Measurements from ENCODE around the gene CUL4B. TPM values are rescaled to one million over a fixed set of nuclear protein-coding genes. Genes with fewer than 3 reads are reported as not detected.
A peak's percentile ranks its signal among the peaks of the same experiment; 100 is the strongest.

The CUL4B gene
- polyA plus RNA-seq (2011; rRNA removed) (107 and 114 TPM in 2 replicates), polyA minus RNA-seq (2011; rRNA and poly(A)+ RNA removed) (165 and 280 TPM in 2 replicates)

- Histone ChIP-seq H3K4me3 (ENCODE audit: low read depth, low read length) (peak within 1 kb of the TSS; percentile 62), H3K27me3 (ENCODE audit: control insufficient read depth, insufficient read depth, low read length) (no peaks in the 10 kb centered on the region), H3K36me3 (ENCODE audit: control insufficient read depth, insufficient read depth, low read length) (no peaks in the 10 kb centered on the region)
- ChIA-PET CTCF (interaction anchor here (1.4 kb wide), 1 partner anchor 42 kb away, joined by 3 read pairs; the partner anchor contains the start of gene MCTS1), POLR2A (interaction anchor here (0.5 to 1.0 kb wide), 4 partner anchors 36 to 941 kb away, joined by 3 to 10 read pairs (median 4); partner anchors contain the start of gene MCTS1)
- TF ChIP-seq, protein P1, sequence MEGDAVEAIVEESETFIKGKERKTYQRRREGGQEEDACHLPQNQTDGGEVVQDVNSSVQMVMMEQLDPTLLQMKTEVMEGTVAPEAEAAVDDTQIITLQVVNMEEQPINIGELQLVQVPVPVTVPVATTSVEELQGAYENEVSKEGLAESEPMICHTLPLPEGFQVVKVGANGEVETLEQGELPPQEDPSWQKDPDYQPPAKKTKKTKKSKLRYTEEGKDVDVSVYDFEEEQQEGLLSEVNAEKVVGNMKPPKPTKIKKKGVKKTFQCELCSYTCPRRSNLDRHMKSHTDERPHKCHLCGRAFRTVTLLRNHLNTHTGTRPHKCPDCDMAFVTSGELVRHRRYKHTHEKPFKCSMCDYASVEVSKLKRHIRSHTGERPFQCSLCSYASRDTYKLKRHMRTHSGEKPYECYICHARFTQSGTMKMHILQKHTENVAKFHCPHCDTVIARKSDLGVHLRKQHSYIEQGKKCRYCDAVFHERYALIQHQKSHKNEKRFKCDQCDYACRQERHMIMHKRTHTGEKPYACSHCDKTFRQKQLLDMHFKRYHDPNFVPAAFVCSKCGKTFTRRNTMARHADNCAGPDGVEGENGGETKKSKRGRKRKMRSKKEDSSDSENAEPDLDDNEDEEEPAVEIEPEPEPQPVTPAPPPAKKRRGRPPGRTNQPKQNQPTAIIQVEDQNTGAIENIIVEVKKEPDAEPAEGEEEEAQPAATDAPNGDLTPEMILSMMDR (IDR thresholded peaks at IDR 0.05; ENCODE audit: insufficient read depth, low read depth, low read length) = no peak
- peak; percentile 82 for DNase-seq (ENCODE audit: low read depth)
Observed at GRCh38 chrX:120560842-120561633, at the start of gene CUL4B. Gene CUL4B, minus strand, starts transcription at chrX:120560962. Its CDS starts 324 bp downstream, at chrX:120560638.

DNA sequence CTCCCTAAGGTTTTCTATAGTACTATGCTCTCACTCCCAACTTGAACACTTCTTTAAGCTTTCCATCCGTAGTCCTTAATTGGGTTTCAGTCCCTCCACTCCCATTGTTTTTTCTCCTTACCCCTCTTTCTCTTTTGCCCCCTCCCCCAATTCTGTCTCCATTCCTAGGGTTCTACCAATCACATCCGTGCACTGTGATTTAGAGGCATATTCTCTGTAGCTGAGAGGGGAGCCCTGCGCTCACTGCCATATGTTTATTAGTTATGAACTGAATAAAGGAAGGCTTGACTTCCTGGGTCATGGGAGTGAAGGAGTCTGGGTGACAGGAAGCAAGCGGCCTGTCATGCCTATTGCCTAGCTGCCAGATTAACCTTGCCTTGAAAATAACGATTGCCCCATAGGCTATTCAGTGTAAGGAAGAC is 43.6 kb upstream of the CUL4B start:
- Histone ChIP-seq H3K36me3 (ENCODE audit: control insufficient read depth, insufficient read depth, low read length) (no peaks in the 10 kb centered on the region), H3K27me3 (ENCODE audit: control insufficient read depth, insufficient read depth, low read length) (no peaks in the 10 kb centered on the region), H3K4me3 (ENCODE audit: low read depth, low read length) (peak overlapping the region; percentile 59)
- TF ChIP-seq, protein P1 (IDR thresholded peaks at IDR 0.05; ENCODE audit: insufficient read depth, low read depth, low read length) = no peak
- ChIA-PET CTCF (interaction anchor here (1.3 kb wide), 1 partner anchor 43 kb away, joined by 3 read pairs; the partner anchor contains the start of gene CUL4B), POLR2A (interaction anchor here (0.6 to 1.3 kb wide), 3 partner anchors 43 to 120 kb away, joined by 3 to 7 read pairs (median 4); partner anchors contain the start of gene CUL4B)
- no peak for DNase-seq (ENCODE audit: low read depth)

- Histone ChIP-seq H3K27me3 (ENCODE audit: control insufficient read depth, insufficient read depth, low read length) (no peaks in the 10 kb centered on the region), H3K4me3 (ENCODE audit: low read depth, low read length) (peak within 1 kb of the TSS; percentile 59), H3K36me3 (ENCODE audit: control insufficient read depth, insufficient read depth, low read length) (no peaks in the 10 kb centered on the region)
- TF ChIP-seq, protein P1 (IDR thresholded peaks at IDR 0.05; ENCODE audit: insufficient read depth, low read depth, low read length) = no peak
- CTCF ChIA-PET = interaction anchor here (1.3 kb wide), 1 partner anchor 43 kb away, joined by 3 read pairs; the partner anchor contains the start of gene CUL4B
- DNase-seq (ENCODE audit: low read depth) = peak; percentile 86
- POLR2A ChIA-PET = interaction anchor here (0.7 to 1.3 kb wide), 3 partner anchors 11 to 43 kb away, joined by 3 to 4 read pairs (median 3); partner anchors contain the start of gene CUL4B
Observed at GRCh38 chrX:120603707-120604360, 43.1 kb upstream of the CUL4B start, which contains the start of gene MCTS1. Gene MCTS1, plus strand, starts transcription at chrX:120604101. Its CDS starts 136 bp downstream, at chrX:120604237.

DNA sequence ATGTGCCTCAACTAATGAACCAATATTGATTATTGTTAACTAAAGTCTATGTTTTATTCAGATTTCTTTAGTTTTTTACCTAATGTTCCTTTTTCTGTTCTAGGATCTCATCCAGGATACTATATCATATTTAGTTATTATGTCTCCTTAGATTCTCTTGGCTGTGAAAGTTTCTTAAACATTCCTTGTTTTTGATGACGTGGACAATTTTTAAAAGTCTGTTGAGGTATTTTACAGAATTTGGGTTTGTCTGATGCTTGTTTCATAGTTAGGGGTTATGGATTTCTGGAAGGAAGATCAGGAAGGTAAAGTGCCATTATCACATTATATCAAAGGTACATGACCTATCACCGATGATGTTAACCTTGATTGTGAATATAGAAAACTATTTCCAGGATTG is 24.9 kb upstream of the CUL4B start:
- H3K27me3 ChIP-seq (ENCODE audit: control insufficient read depth, insufficient read depth, low read length) = no peaks in the 10 kb centered on the region
- TF ChIP-seq, protein P1 (IDR thresholded peaks at IDR 0.05; ENCODE audit: insufficient read depth, low read depth, low read length) = no peak
- no peak for DNase-seq (ENCODE audit: low read depth)
- POLR2A ChIA-PET = no interaction called here
- H3K36me3 ChIP-seq (ENCODE audit: control insufficient read depth, insufficient read depth, low read length) = no peaks in the 10 kb centered on the region
- no peak overlapping the region for H3K4me3 ChIP-seq (ENCODE audit: low read depth, low read length)
- CTCF ChIA-PET = no interaction called here
